Measurements from ENCODE around the gene IGSF21.

GRCh38 chr1:18146886-18147285, 39.3 kb downstream of the IGSF21 start:
- TF ChIP-seq CTCF (IDR thresholded peaks at IDR 0.05) (no peak), POLR2A (IDR thresholded peaks at IDR 0.05) (no peak)
